ENCODE data around the gene HSPA12B.

DNA sequence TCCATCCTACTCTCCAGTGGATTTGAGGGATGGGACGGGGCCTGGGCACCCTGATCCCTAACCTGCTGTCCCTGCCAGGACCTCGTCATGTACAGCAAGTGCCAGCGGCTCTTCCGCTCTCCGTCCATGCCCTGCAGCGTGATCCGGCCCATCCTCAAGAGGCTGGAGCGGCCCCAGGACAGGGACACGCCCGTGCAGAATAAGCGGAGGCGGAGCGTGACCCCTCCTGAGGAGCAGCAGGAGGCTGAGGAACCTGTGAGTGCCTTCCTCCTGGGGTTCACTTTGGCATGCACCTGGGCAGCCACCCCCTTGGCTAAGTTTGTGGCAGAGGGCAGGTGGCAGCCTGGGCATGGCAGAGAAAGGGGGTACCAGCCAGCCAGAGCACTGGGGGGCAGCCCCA lies 69.4 kb downstream of the HSPA12B start:
- TF ChIP-seq, protein P1, sequence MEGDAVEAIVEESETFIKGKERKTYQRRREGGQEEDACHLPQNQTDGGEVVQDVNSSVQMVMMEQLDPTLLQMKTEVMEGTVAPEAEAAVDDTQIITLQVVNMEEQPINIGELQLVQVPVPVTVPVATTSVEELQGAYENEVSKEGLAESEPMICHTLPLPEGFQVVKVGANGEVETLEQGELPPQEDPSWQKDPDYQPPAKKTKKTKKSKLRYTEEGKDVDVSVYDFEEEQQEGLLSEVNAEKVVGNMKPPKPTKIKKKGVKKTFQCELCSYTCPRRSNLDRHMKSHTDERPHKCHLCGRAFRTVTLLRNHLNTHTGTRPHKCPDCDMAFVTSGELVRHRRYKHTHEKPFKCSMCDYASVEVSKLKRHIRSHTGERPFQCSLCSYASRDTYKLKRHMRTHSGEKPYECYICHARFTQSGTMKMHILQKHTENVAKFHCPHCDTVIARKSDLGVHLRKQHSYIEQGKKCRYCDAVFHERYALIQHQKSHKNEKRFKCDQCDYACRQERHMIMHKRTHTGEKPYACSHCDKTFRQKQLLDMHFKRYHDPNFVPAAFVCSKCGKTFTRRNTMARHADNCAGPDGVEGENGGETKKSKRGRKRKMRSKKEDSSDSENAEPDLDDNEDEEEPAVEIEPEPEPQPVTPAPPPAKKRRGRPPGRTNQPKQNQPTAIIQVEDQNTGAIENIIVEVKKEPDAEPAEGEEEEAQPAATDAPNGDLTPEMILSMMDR (IDR thresholded peaks at IDR 0.05): no peak
- no peak for TF ChIP-seq POLR2A (IDR thresholded peaks at IDR 0.05)

Measured in prostate gland (tissue), 2 donors.